Dermis microvascular lymphatic vessel endothelial cell (primary cell): ENCODE data around the gene E2F7. TPM values are rescaled to one million over a fixed set of nuclear protein-coding genes. Genes with fewer than 3 reads are reported as not detected.
"Not testable (repeated sequence)": the region's sequence is repeated elsewhere in the genome, so short reads cannot be mapped to it uniquely, and the experiment has no call there.

Source experiments
- DNase-seq, 2 donors: peaks; one replicate each; pipeline versions ENCODE4 v3.0.0 to v3.0.0-alpha.2; 2010; ENCODE audit warnings: low read depth in 2 of 2
- total RNA-seq: library from RNA; depleted of rRNA; stranded (reverse); fragments of >200 nt; gene quantifications from 2 replicates; pipeline ENCODE4 v1.2.1, GENCODE V29; 2014

The E2F7 gene
- total RNA-seq: 4.9 and 7.6 TPM in 2 replicates

DNA sequence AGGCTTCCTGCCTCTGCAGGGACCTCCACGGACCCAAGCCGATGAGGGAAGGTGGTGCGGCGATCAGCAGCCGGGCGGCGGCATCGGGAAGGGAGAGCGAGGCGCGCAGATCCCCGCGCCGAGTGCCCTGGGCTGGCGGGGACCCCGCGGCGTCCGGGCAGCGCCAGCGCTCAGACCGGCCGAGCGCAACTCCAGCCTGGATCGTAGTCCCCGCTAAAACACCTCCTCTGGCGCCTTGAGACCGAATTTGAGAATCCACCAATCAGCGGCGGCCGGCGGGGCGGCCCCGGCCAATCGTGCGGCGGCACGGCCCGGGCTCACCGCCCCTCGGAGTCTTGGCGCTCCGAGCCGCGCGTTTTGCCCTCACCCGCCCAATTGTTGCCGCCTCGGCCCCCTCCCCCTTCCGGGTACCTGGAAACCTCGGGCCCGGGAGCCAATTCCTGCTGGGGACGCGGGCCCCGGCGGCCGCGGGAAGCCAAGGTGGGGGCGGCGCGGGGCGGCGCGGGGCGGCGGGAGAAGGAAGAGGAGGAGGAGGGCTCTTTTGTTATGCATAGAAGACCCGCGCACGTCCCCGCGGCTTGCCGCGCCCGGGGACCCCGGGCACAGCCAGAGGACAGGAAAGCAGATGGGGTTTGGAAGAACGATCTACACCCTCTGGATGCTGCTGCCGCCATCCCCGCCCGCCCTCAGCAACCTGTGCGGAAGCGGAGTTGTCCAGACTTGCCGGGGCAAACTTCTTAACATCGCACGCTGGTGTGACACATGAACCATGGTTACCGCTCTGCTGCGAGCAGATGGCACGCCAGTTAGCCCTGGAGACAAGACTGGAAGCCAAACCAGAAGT, at the start of gene E2F7:
Gene E2F7 (minus strand): TSS at position 209 of the 844 bp plus-strand sequence. CDS start 934 bp downstream, outside the sequence.
- DNase-seq: peak; percentile 40 to 95

DNA sequence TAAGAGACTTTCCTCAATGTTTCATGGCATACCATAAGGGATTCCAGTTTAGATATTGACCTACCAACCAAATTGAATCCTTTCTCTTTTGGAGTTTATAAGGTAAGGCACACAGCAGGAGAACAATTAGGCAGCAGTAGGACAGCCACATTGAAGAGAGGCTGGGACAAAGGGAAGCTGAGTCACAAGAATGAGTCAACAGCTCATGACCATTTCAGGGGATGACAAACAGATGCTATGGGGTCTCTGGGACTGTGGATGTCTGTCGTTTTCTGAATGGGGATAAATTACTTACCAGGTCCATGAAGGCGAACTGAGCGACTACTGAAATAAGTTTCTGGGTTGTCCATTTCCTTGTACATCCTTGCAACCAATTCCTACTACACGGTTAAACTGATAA, 48.6 kb upstream of the E2F7 start:
- DNase-seq: peak in 1 of 2 donors; percentile 79

GRCh38 chr12:77108707-77109106, 43.3 kb upstream of the E2F7 start:
- DNase-seq: no peak

DNA sequence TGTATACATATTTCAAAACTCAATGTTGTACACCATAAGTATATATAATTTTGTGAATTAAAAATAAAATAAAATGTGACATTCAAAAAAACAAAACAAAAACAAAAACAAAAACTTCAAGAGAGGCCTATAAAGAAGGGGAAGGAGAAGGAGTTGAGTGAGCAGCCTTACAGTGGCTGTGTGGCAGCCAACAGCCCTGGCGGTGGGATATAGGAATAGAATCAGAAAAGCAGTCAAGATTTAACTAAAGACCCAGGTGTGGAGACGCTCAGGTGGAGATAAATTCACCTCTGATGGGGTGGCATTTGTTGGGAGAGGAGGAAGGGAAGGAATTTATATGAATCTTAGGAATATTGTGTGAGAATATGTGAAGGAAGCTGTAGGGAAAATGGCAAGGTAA, 41.8 kb upstream of the E2F7 start:
- no peak for DNase-seq

- DNase-seq: peak in 1 of 2 donors; percentile 31
Observed at GRCh38 chr12:77104792-77105191, 39.4 kb upstream of the E2F7 start.

DNA sequence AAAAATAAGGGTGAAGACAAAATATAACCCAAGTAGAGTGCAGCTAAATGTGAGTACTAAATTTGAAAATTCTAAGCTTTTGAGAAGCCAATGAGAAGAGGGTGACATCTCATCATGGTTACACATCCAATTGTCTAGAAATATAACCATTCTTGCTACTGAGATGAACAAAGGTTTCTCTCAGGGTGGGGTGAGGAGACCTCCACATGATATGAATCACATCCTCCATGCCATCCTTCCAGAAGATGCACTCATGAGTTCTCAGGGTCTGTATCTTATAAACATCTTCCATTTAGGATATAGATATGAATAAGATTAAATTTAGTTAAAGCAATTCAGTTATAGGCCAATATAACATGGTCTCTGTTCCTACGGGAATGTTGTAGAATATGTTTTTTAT, 38.9 kb upstream of the E2F7 start:
- no peak for DNase-seq

DNA sequence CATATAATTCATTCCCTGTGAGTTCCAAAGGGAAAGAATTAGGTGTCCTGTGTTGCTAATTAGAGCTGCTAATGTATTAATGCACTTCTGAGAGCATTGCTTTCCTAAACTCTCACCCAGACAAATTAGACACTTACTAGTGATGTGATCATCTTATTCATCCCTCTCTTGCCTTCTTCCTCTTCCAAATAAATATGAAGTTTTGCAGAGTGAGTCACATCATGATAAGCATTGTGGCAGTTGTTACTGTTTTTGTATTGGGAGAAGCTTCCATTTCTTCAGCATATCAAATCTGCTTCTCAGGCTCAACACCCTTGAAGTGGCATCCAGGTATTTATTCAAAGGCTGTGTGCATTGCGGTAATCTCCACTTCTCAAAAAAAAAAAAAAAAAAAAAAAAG, 37.3 kb upstream of the E2F7 start:
- DNase-seq: peak in 1 of 2 donors; percentile 59

DNA sequence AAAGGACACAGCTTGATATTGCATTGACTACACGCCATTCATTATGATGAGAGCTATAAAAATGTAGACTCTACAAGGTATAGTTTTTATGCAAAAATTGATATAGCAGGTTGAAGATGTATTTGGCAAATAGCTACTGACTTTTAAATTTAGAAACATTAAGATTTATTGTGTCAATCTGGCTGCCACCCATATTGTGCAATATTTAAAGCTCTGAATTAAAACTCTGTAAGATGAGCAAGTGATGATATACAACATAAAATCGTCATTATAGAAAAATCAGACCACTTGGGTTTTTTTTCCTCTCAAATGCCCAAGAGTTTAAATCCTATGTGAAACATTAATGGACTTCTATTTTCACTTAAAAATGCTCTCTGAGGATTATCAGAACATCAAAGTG, 36.8 kb upstream of the E2F7 start:
- DNase-seq: no peak

- DNase-seq: no peak
Observed at GRCh38 chr12:77099799-77100198, 34.4 kb upstream of the E2F7 start.

DNA sequence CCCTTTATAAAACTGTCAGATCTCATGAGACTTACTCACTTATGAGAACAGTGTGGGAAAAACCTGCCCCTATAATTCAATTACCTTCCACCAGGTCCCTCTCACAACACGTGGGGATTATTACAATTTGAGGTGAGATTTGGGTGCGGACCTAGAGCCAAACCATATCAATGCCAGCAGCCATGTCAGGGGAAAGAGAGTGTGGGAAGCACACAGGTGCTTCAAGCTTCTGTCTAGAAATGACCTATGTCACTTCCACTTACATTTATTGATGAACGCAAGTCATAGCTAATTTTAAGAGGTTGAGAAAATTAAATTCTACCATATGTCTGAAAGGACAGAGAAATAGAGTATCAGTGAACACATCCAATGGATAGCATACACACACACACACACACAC, 32.5 kb upstream of the E2F7 start:
- DNase-seq: no peak

DNA sequence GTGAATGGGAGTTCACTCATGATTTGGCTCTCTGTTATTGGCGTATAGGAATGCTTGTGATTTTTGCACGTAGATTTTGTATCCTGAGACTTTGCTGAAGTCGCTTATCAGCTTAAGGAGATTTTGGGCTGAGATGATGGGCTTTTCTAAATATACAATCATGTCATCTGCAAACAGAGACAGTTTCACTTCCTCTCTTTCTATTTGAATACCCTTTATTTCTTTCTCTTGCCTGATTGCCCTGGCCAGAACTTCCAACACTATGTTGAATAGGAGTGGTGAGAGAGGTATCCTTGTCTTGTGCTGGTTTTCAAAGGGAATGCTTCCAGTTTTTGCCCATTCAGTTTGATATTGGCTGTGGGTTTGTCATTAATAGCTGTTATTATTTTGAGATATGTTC, 26.9 kb upstream of the E2F7 start:
- DNase-seq: not testable (repeated sequence)

GRCh38 chr12:77089686-77090220, 24.4 kb upstream of the E2F7 start:
- DNase-seq: peak in 1 of 2 donors; percentile 39

DNA sequence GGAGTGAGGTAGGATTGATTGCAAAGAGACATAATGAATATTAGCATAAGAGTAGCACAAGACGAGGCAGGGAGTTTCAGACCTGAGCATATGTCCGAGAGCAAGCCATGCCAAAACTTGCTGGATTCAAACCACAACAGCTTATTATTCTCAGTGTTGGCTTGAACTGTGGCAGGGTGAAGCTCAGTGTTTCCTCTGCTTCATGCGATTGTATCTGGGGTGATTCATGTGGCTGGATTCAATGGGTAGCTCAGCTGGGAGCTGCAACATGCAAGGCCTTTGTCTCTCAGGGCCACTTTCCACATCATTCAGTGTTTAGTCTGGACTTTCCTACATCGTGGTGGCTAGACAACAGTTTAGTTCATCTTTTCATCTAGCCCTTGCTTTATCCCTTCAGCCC, 22.1 kb upstream of the E2F7 start:
- DNase-seq: peak in 1 of 2 donors; percentile 94

DNA sequence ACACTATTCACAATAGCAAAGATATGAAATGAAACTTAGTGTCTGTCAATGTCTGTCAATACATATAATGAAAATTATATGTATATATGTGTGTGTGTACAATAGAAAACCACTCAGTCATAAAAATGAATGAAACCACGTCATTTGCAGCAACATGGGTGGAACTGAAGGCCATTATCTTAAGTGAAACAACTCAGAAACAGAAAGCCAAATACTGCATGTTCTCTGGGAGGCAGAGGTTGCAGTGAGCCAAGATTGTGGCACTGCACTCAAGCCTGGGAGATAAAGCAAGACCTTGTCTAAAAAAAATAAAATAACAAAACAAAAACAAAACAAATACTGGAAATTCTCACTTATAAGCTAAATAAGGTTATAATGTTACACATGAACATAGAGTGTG, 16.7 kb upstream of the E2F7 start:
- no peak for DNase-seq

DNA sequence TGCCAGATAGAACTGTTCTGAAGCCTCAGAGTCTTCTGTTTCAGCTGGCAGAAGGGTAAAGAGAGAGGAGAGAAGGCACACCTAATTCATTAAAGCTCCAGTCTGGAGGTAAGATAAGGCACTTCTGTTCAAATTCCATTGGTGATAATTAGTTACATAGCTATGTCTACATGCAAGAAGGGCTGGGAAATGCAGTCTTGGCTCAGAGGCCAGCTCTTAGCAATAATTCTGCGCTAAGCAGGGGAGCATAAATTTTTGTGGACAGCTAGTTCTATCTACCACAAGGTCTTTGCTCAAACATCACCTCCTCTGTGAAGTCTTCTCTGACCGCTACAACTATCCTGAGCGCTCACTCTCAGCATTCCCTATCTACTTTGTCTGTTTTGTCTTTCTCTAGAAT, 14.3 kb upstream of the E2F7 start:
- no peak for DNase-seq

- DNase-seq: no peak
Observed at GRCh38 chr12:77078231-77078630, 12.9 kb upstream of the E2F7 start.

DNA sequence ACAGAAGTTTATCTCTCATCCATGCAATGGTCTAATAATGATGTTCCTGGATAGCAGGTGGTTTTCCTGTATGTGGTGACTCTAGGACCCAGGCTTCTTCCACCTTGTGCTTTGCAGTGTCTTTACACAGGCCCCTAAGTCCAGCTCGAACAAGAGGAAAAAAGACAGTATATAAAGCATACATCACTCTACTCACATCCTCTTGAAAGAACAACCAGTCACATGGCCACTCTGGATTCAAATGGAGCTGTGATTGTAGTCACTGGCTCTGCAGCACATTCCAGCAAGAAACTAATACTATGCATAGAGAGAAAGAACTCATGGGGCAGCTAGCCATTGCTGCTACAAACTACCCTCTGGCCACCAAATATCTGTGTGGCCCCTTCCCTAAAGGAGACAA, 11.5 kb upstream of the E2F7 start:
- no peak for DNase-seq

DNA sequence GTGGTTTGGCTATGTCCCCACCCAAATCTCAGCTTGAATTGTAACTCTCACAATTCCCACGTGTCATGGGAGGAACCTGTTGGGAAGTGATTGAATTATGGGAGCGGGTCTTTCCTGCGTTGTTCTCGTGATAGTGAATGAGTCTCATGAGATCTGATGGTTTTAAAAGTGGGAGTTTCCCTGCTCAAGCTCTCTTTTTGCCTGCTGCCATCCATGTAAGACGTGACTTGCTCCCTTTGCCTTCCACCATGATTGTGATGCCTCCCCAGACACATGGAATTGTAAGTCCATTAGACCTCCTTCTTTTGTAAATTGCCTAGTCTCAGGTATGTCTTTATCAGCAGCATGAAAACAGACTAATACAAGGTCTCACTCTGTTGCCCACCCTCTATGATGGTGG, 8.5 kb upstream of the E2F7 start:
- DNase-seq: not testable (repeated sequence)

GRCh38 chr12:77072833-77073495, 7.6 kb upstream of the E2F7 start:
- DNase-seq: peak in 1 of 2 donors; percentile 52

DNA sequence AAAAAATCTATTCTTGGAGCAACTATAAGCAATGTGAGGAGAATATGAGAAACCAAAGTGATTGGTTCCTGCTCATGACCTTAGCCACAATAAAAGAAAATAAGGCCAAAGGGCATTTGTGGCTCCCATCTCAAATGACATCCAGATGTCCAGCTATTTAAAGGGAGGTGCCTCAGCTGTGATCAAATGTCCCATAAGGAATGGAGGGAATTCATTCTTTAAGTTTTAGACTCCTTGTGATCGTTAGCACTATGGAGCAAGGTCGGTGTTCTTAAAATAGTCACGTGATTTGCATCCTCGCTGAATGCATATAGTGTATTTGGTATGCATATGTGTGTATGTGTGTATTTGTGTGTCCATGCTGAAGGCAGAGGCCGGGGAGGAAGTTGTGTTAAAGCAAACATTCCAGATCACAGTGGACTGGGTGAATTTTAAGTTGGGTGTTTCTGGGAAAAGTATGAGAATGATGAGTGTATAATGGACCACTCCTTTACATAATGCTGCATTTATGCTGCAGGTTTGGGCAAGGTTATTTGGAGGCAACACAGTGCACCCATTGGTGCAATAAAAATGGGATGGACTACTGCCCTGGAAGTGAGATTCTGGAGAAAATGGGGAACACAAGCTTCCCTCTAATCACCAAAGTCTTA, 5.6 kb upstream of the E2F7 start:
- DNase-seq: no peak

- no peak for DNase-seq
Observed at GRCh38 chr12:77070382-77070781, 5.0 kb upstream of the E2F7 start.

DNA sequence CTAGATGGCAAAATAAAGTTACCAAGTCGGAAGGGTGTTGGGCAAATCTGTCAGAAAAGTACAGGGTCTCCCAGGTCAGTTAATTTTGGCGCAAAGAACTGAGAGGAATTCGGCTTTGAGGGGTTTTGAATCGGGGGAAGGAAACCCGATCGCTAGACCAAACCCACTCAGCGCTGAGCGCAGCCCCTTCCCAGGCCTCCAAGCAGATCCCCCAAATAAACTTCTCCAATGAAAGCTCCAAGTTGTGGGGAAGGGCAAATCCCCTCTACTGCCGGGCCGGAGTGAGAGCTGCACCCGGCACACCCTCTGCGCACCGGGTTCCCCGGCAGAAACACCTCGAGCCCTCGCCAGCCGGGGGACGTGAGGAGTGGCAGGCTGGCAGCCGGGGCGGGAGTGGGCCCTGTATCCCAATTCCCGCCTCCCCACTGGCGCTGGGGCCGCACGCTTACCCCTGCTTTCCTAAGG, 441 bp downstream of the E2F7 start:
- DNase-seq: no peak
